Measurements from ENCODE around the gene USP25.

GRCh38 chr21:15788847-15789523, 59.2 kb downstream of the USP25 start:
- no peak for TF ChIP-seq CTCF (optimal IDR thresholded peaks at IDR 0.05 in 1 of 3, IDR thresholded peaks at IDR 0.05 in 1 of 3, conservative IDR thresholded peaks at IDR 0.05 in 1 of 3; ENCODE audit: extremely low read depth in 1 of 3, insufficient read depth in 2 of 3, low read length in 3 of 3)
- no peak for TF ChIP-seq EZH2 (IDR thresholded peaks at IDR 0.05; ENCODE audit: low read length)
